HG03558 (cell line): ENCODE data around the gene CATSPER3.
"Not testable (repeated sequence)": the region's sequence is repeated elsewhere in the genome, so short reads cannot be mapped to it uniquely, and the experiment has no call there.

ENCODE experiments used
- ATAC-seq: cut with Tn5 transposase; IDR thresholded peaks from one replicate; pipeline ENCODE4 v1.9.1; 2021; ENCODE audit warnings: moderate number of reproducible peaks; ENCODE audit not compliant: unreplicated experiment; ENCODE audit errors: extremely low read depth

Gene CATSPER3

GRCh38 chr5:134969166-134969565, 1.5 kb downstream of the CATSPER3 start:
- ATAC-seq: no peak

DNA sequence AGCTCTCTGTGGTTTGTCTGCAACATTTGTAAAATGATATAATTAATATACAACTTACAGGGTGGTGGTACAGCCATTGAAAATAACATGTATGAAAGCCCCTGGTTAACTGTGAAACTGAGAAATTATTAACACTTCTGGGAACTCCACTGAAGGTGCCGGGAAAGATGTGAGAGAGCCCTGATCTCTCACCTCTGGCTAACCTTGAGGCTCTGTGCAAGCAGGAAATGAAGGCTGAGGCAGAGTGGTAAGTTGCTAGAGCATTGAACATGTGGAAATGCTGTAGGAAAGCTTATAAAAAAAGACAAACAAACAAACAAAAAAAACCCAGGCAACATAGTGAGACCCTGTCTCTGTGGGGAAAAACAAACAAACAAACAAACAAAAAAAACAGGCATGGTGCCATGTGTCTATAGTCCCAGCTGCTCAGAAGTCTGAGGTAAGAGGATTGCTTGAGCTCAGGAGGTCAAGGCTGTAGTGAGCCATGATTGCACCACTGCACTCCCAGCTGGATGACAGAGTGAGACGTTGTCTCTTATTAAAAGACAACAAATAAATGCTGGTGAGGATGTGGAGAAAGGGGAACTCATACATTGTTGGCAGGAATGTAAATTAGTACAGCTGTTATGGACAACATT, 7.5 kb downstream of the CATSPER3 start:
- no peak for ATAC-seq

- ATAC-seq: no peak
Observed at GRCh38 chr5:134975843-134976242, 8.1 kb downstream of the CATSPER3 start.

- ATAC-seq: no peak
Observed at GRCh38 chr5:134976841-134977240, 9.1 kb downstream of the CATSPER3 start.

DNA sequence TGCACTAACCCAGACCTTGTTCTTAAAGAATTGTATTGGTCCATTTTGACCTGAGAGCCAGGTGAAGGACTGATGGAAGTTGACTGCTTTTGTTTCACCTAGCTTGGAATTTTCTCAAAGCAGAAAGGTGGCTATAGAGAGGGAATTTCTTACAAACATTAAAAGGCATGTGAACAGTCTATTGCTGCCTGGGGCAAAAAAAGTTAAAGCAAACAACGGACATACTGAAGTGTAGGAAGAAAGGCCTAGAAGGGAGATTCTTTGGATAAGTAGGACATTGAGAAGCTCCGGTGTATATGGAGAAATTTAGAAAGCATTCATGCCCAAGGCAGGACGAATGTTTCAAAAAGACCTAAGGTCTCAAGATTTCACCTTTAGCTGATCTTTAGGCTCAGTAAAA, 11.7 kb downstream of the CATSPER3 start:
- ATAC-seq: no peak

- no peak for ATAC-seq
Observed at GRCh38 chr5:134982230-134982629, 14.5 kb downstream of the CATSPER3 start.

DNA sequence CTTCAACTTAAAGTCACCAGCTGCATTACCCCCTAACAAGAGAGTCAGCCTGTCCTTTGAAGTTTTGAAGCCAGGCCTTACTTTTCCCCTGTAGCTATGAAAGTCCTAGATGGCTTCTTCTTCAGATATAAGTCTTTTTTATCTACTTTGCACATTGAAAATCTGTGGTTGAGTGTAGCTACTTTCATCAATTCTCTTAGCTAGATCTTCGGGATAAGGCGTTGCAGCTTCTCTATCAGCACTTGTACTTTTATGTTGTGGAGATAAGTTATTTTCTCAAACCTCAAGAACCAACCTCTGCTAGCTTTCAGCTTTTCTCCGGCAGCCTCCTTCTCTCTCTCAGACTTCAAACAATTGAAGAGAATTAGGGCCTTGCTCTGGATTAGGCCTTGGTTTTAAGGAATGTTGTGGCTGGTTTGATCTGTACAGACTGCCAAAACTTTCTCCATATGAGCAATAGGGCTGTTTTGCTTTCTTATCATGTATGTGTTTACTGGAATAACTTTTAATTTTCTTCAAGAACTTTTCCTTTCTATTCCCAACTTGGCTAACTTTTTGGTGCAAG, 21.6 kb downstream of the CATSPER3 start:
- ATAC-seq: no peak

DNA sequence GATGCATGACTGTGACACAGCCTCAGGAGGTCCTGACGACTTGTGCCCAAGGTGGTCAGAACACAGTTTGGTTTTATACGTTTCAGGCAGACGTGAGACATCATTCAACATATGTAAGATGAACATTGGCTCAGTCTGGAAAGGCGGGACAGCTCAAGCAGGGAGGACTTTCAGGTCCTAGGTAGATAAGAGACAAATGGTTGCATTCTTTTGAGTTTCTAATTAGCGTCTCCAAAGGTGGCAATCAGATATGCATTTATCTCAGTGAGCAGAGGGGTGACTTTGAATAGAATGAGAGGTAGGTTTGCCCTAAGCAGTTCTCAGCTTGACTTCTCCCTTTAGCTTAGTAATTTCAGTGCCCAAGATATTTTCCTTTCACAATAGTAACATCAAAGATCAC, 22.5 kb downstream of the CATSPER3 start:
- not testable (repeated sequence) for ATAC-seq

GRCh38 chr5:134992148-134992547, 24.4 kb downstream of the CATSPER3 start:
- no peak for ATAC-seq

- ATAC-seq: no peak
Observed at GRCh38 chr5:134993161-134993560, 25.5 kb downstream of the CATSPER3 start.

DNA sequence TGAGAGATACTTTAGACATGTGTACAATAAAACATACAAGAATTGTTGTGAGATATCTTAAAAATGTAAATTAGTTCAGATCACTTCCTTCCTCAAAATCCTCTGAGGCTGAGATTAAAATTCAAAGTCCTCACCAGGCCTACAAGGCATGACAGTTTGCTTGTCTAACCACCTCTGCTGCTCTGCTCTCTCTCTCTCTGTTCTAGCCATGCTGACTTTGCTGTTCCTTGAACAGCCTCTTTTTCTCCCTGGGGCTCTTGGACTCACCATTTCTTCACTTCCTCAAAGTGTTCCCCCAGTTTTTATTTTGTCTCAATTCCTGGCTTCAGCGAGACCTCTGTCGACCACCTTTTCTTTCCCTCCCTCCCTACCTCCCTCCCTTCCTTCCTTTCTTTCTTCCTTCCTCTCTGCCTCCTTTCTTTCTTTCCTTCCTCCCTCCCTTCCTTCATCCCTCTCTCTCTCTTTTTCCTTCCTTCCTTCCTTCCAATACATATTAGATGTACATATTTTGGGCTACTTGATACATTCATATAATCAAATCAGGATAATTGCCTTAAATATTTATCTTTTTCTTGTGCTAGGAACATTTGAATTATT, 27.0 kb downstream of the CATSPER3 start:
- ATAC-seq: no peak

- ATAC-seq: no peak
Observed at GRCh38 chr5:134995850-134996402, 28.2 kb downstream of the CATSPER3 start.

DNA sequence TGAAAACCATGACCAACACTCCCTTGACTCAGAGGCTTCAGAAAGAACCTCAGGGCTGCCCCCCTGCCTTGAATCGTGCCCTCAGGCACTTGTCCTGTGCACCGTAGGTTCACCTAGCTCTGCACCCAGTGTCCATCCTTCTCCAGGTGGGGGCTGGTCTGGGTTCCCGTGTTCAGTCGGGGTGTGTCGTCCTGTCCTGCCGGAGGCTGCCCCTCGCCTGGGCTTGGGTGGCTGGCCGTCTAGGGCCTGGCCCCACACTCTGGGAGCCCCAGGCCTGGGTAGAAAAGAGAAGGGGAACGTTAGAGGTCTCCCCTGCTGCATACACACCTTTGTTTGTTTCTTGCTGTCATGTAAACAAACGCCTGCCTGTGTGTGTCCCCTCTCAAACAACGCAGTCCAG, 29.3 kb downstream of the CATSPER3 start:
- no peak for ATAC-seq

- not testable (repeated sequence) for ATAC-seq
Observed at GRCh38 chr5:134998068-134998467, 30.4 kb downstream of the CATSPER3 start.

GRCh38 chr5:135004376-135004775, 36.7 kb downstream of the CATSPER3 start:
- ATAC-seq: no peak

DNA sequence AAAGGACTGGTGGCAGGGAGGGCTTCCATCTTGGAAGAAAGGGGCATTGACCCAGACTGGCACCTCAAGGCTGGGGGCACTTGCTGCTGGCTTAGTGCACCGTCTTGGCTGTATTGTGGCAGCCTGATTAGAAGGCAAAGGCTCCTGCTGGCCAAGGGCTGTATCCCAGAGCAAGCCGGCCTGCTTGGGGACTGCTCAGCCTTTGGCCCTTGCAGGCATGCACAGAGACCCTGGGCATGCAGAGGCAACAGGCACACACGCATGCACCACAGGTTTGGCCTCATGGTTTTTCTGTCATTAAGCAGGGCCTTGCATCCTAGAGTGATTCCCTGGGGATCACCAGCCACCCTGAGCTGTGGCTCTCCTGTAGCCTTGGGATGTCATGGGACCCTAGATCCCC, 37.4 kb downstream of the CATSPER3 start:
- ATAC-seq: no peak

GRCh38 chr5:135007305-135007704, 39.6 kb downstream of the CATSPER3 start:
- no peak for ATAC-seq

DNA sequence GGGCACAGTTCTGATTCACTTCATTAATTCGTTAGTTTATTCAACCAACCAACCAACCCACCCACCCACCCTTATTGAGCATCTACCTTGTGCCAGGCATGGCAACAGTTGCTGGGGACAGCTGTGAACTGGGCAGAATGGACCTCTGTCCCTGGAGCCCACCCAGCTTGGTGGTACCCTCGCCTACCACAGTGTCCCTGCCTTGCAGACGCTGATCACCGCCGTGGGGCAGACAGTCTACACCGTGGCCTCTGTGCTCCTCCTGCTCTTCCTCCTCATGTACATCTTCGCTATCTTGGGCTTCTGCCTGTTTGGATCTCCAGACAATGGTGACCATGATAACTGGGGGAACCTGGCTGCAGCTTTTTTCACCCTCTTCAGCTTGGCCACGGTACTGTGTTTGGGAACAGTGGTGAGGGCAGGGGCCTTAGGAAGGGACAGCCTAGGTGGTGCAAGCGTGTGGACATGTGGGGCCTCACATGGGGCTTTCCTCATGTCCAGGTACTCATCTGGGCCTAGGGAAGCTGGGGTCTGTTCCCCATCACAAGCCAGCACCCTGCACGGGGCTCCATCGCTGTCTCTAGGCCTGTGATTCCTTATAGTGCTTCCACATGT, 40.1 kb downstream of the CATSPER3 start:
- no peak for ATAC-seq

GRCh38 chr5:135008556-135008955, 40.8 kb downstream of the CATSPER3 start:
- ATAC-seq: no peak

GRCh38 chr5:135008981-135009735, 41.5 kb downstream of the CATSPER3 start:
- no peak for ATAC-seq
